ENCODE data around the gene AGPAT2. TPM values are rescaled to one million over a fixed set of nuclear protein-coding genes. Genes with fewer than 3 reads are reported as not detected.

AGPAT2 gene
- total RNA-seq, result 10 to 100 TPM in 2 of 5 experiments, 1 to 10 TPM in 3; 2.3 to 20.6 (median 8.5) TPM
- 10 to 100 TPM; 12.0 to 13.1 TPM for polyA plus RNA-seq
- 2.4 reads per million, percentile 12 among the genes with 10 or more reads in this experiment for total RNA-seq

DNA sequence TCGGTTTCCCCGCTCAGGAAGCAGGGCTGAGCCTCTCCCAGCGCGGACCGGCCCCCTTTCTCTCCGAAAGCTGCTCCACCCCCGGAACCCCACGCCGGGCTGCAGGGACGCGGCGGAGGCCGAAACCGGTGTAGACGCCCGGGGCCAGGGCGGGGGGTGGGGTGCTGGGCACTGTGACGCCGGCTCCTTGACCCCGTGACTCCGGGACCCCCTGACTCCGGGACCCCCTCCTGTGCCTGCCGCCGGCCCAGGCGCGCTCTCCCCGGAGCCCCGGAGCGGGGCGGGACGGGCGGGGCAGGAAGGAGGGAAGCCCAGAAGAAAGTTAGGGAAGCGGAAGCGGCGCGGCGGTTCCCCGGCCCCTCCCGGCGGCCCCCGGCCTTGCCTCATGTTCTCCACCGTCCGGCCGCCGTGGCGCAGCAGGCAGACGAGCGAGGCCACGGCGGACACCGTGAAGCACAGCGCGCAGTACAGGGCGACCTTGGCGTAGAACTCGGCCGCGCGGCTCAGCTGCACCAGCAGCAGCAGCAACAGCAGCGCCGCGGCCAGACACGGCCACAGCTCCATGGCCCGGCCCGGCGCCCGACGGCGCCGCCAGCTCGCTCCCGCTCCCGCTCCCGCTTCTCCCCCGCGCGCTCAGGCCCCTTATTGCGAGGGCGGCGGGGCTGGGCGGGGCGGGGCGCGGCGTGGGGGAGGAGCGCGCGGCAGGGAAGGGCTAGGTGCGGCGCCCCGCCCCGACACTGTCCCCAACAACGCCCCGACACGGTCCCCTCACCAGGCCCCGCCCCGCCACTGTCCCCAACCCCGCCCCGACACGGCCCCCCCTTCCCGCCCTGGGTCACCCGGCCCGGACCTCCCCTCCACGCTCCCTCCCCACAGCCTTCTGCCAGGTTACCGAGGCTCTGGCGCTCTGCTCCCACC is at the start of gene AGPAT2:
AGPAT2 (minus strand) TSS at position 664 of the 918 bp plus-strand sequence; CDS start at position 564, 100 bp downstream.
- CTCF ChIA-PET, result no interaction called here

GRCh38 chr9:136735812-136736480 is 48.7 kb upstream of the AGPAT2 start:
- Mint-ChIP-seq H3K4me1 (peaks cover 0 to 3% (median 0%) of the 10 kb centered on the region in 7 donors), H3K27ac (no peak overlapping the region), H3K9me3 (no peaks in the 10 kb centered on the region), H3K4me3 (no peak overlapping the region), H3K27me3 (peaks cover 0 to 4% (median 0%) of the 10 kb centered on the region in 5 donors), H3K36me3 (no peaks in the 10 kb centered on the region)
- DNase-seq, result no peak
- Histone ChIP-seq H3K27ac (ENCODE audit: low read depth, low read length) (no peak overlapping the region), H3K4me1 (ENCODE audit: control insufficient read depth in 2 of 2, insufficient read depth in 2 of 2, low read length in 2 of 2) (no peaks in the 10 kb centered on the region), H3K4me3 (ENCODE audit: low read length) (no peak overlapping the region), H3K9me3 (ENCODE audit: control insufficient read depth in 2 of 3, low read length in 3 of 3) (no peaks in the 10 kb centered on the region), H3K27me3 (ENCODE audit: control insufficient read depth in 2 of 2, insufficient read depth in 2 of 2, low read length in 2 of 2) (no peaks in the 10 kb centered on the region), H3K36me3 (ENCODE audit: control insufficient read depth in 2 of 3, insufficient read depth in 3 of 3, low read length in 3 of 3) (no peaks in the 10 kb centered on the region)
- CTCF ChIA-PET, result interaction anchor here (0.6 kb wide), 1 partner anchor 420 kb away, joined by 3 read pairs; no protein-coding TSS in a partner anchor
- ATAC-seq, result no peak
- POLR2A ChIA-PET, result no interaction called here
- intact Hi-C loops (cut with micrococcal nuclease), result no loop called here

More for the DNA sequence above, at the start of gene AGPAT2:
- intact Hi-C loops (cut with micrococcal nuclease), result loop anchor here (1.0 to 5.0 kb wide), 2 partner anchors 40 to 204 kb away; partner anchors contain the start of gene SEC16A (in 1 of the 2)
- H3K4me3 Mint-ChIP-seq, result peak within 1 kb of the TSS; percentile 61 to 85 (median 78)
- H3K36me3 ChIP-seq (ENCODE audit: control insufficient read depth in 2 of 3, insufficient read depth in 3 of 3, low read length in 3 of 3), result no peaks in the 10 kb centered on the region
- no peaks in the 10 kb centered on the region for H3K27me3 Mint-ChIP-seq
- no peaks in the 10 kb centered on the region for H3K27me3 ChIP-seq (ENCODE audit: control insufficient read depth in 2 of 2, insufficient read depth in 2 of 2, low read length in 2 of 2)
- no peaks in the 10 kb centered on the region for H3K9me3 ChIP-seq (ENCODE audit: control insufficient read depth in 2 of 3, low read length in 3 of 3)
- DNase-seq (peak in 8 of 9 donors; percentile 30 to 77 (median 37)), ATAC-seq (peak; percentile 93)
- peak within 1 kb of the TSS in 2 of 9 donors; percentile 38 to 78 for H3K27ac Mint-ChIP-seq
- H3K9me3 Mint-ChIP-seq, result no peaks in the 10 kb centered on the region
- H3K4me1 ChIP-seq (ENCODE audit: control insufficient read depth in 2 of 2, insufficient read depth in 2 of 2, low read length in 2 of 2), result peaks cover 5 to 7% of the 10 kb centered on the region in 2 donors
- H3K27ac ChIP-seq (ENCODE audit: low read depth, low read length), result peak within 1 kb of the TSS; percentile 49
- H3K4me3 ChIP-seq (ENCODE audit: low read length), result peak within 1 kb of the TSS; percentile 52
- peaks cover 0 to 6% (median 0%) of the 10 kb centered on the region in 7 donors for H3K4me1 Mint-ChIP-seq
- H3K36me3 Mint-ChIP-seq, result no peaks in the 10 kb centered on the region
- POLR2A ChIA-PET, result interaction anchor here (1.4 to 1.7 kb wide), 2 partner anchors 39 to 41 kb away, joined by 6 to 9 read pairs; no protein-coding TSS in a partner anchor

DNA sequence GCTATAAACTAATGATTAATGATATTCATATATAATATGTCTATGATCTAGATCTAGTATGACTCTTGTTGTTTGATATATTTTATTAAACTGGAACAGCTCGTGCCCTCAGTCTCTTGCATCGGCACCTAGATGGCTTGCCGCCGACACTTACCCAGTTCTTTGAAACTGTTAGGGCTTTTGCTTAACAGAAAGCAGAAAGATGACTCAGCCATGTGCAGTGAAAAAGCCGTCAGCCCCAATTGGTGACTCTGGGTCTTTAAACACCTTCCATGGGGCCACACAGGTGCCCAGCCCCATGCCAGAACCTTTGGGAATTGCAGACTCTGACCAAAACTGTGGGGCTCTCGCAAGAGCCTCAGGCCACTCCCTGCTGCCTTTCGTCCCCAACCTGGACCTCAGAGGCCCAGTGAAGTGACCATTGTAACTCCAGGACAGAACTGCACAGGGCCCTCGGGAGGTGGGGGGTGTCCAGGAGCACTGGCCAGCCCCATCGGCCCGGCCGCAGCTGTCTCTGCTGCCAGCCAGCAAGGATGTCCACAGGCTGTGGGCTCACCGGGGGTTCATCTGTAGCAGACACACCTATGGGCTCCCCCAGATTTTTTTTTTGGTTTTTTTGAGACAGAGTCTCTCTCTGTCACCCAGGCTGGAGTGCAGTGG is 47.7 kb upstream of the AGPAT2 start:
- no peak overlapping the region for H3K4me3 Mint-ChIP-seq
- CTCF ChIA-PET, result no interaction called here
- H3K27ac Mint-ChIP-seq, result no peak overlapping the region
- Histone ChIP-seq H3K36me3 (ENCODE audit: control insufficient read depth in 2 of 3, insufficient read depth in 3 of 3, low read length in 3 of 3) (no peaks in the 10 kb centered on the region), H3K9me3 (ENCODE audit: control insufficient read depth in 2 of 3, low read length in 3 of 3) (no peaks in the 10 kb centered on the region), H3K4me1 (ENCODE audit: control insufficient read depth in 2 of 2, insufficient read depth in 2 of 2, low read length in 2 of 2) (no peaks in the 10 kb centered on the region), H3K4me3 (ENCODE audit: low read length) (no peak overlapping the region), H3K27ac (ENCODE audit: low read depth, low read length) (no peak overlapping the region), H3K27me3 (ENCODE audit: control insufficient read depth in 2 of 2, insufficient read depth in 2 of 2, low read length in 2 of 2) (no peaks in the 10 kb centered on the region)
- peaks cover 0 to 4% (median 0%) of the 10 kb centered on the region in 5 donors for H3K27me3 Mint-ChIP-seq
- intact Hi-C loops (cut with micrococcal nuclease), result no loop called here
- POLR2A ChIA-PET, result no interaction called here
- no peak for ATAC-seq
- H3K36me3 Mint-ChIP-seq, result no peaks in the 10 kb centered on the region
- DNase-seq, result no peak
- peaks cover 0 to 3% (median 0%) of the 10 kb centered on the region in 7 donors for H3K4me1 Mint-ChIP-seq
- no peaks in the 10 kb centered on the region for H3K9me3 Mint-ChIP-seq

DNA sequence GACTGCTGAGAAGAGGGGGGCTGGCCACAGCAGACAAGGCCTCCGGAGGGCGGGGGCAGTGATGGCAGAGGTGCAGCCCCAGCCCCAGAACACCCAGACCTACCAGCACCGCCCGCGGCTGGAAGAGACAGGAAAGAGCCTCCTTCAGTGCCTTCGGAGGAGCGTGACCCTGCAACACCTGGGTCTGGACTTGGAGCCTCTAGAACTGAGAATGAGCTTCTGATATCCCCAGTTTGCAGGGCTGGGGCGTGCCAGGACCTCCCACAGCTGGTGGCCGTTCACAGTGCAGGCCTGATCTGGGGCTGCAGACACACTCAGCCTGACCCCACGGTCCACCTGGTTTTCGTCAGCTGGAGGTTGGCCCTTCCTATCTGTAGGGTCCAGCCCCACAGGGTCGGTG is 46.4 kb upstream of the AGPAT2 start:
- ChIA-PET CTCF (no interaction called here), POLR2A (no interaction called here)
- Mint-ChIP-seq H3K27me3 (peaks cover 0 to 6% (median 0%) of the 10 kb centered on the region in 5 donors), H3K4me3 (no peak overlapping the region), H3K4me1 (peaks cover 0 to 10% (median 0%) of the 10 kb centered on the region in 7 donors), H3K27ac (no peak overlapping the region), H3K9me3 (no peaks in the 10 kb centered on the region), H3K36me3 (no peaks in the 10 kb centered on the region)
- ATAC-seq, result no peak
- Histone ChIP-seq H3K4me3 (ENCODE audit: low read length) (no peak overlapping the region), H3K27me3 (ENCODE audit: control insufficient read depth in 2 of 2, insufficient read depth in 2 of 2, low read length in 2 of 2) (no peaks in the 10 kb centered on the region), H3K36me3 (ENCODE audit: control insufficient read depth in 2 of 3, insufficient read depth in 3 of 3, low read length in 3 of 3) (no peaks in the 10 kb centered on the region), H3K4me1 (ENCODE audit: control insufficient read depth in 2 of 2, insufficient read depth in 2 of 2, low read length in 2 of 2) (no peaks in the 10 kb centered on the region), H3K27ac (ENCODE audit: low read depth, low read length) (no peak overlapping the region), H3K9me3 (ENCODE audit: control insufficient read depth in 2 of 3, low read length in 3 of 3) (no peaks in the 10 kb centered on the region)
- intact Hi-C loops (cut with micrococcal nuclease), result no loop called here
- DNase-seq, result no peak

DNA sequence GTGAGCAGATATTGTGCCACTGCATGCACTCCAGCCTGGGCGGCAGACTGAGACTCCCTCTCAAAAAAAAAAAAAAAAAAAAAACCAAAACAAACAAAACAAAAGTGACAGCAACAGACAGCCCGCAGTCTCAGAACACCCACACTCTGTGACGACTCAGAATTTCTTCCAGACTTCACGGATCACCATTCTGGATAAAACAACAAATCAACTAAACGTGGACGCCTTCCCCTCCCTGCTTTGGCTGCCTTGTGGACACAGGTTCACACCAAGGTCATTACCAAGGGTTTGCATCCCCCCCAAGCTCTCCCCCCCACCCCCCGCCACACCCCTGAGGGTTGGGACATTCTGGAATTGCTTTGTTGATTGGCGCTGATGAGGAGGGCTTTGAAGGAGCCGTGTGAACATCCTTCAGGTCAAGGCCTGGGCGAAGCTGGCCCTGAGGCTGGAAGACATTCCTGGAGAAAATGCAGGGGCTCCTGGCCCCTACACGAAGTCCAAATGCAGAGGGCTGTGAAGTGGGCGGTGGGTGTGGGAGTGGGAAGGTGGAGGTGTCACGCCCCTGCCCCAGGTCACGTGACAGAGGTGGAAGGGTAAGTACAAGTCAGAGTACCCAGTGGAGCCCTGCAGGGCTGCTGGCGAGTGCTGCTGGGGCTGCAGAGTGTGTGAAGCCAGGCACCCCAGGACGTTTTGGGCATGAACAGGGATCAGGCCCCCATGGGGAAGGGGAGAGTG is 45.4 kb upstream of the AGPAT2 start:
- ATAC-seq (no peak), DNase-seq (no peak)
- no peaks in the 10 kb centered on the region for H3K27me3 ChIP-seq (ENCODE audit: control insufficient read depth in 2 of 2, insufficient read depth in 2 of 2, low read length in 2 of 2)
- no peak overlapping the region for H3K4me3 ChIP-seq (ENCODE audit: low read length)
- Mint-ChIP-seq H3K27me3 (peaks cover 0 to 5% (median 0%) of the 10 kb centered on the region in 5 donors), H3K36me3 (no peaks in the 10 kb centered on the region), H3K4me1 (peaks cover 0 to 11% (median under 1%) of the 10 kb centered on the region in 7 donors), H3K9me3 (peaks cover 0 to 1% (median 0%) of the 10 kb centered on the region in 11 donors), H3K4me3 (no peak overlapping the region), H3K27ac (no peak overlapping the region)
- no peaks in the 10 kb centered on the region for H3K36me3 ChIP-seq (ENCODE audit: control insufficient read depth in 2 of 3, insufficient read depth in 3 of 3, low read length in 3 of 3)
- ChIA-PET CTCF (no interaction called here), POLR2A (no interaction called here)
- intact Hi-C loops (cut with micrococcal nuclease), result no loop called here
- H3K4me1 ChIP-seq (ENCODE audit: control insufficient read depth in 2 of 2, insufficient read depth in 2 of 2, low read length in 2 of 2), result no peaks in the 10 kb centered on the region
- no peaks in the 10 kb centered on the region for H3K9me3 ChIP-seq (ENCODE audit: control insufficient read depth in 2 of 3, low read length in 3 of 3)
- no peak overlapping the region for H3K27ac ChIP-seq (ENCODE audit: low read depth, low read length)

All from naive thymus-derived CD4-positive, alpha-beta T cell (primary cell).